ENCODE measurements around the gene EPB41L5.

DNA sequence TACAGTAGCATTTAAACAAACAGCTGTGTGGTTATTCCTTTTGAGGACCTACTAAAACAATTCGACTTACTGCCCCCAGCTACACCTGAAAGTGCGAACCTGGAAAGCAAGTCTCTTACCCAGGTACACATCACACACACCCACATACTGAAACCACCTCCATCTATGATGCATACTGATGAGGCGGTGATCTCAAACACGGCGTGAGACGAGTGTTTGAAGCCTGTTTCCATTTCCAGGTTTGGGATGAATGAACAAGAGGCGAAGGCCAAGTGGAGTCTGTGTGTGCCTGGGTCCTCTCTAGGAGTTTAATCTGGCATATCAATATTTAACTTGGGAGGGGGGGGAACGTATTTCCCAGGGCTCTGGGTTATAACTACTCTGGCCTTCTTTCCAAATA, 208.7 kb downstream of the EPB41L5 start:
- no peak for TF ChIP-seq POLR2AphosphoS5 (IDR thresholded peaks at IDR 0.05; ENCODE audit: low read depth, low read length)
- TF ChIP-seq SIN3A (IDR thresholded peaks at IDR 0.05; ENCODE audit: borderline replicate concordance, insufficient read depth, low read length) = no peak
- no peak for TF ChIP-seq TAF1 (IDR thresholded peaks at IDR 0.05; ENCODE audit: borderline replicate concordance, insufficient read depth, low read length)
- TF ChIP-seq, protein P1, sequence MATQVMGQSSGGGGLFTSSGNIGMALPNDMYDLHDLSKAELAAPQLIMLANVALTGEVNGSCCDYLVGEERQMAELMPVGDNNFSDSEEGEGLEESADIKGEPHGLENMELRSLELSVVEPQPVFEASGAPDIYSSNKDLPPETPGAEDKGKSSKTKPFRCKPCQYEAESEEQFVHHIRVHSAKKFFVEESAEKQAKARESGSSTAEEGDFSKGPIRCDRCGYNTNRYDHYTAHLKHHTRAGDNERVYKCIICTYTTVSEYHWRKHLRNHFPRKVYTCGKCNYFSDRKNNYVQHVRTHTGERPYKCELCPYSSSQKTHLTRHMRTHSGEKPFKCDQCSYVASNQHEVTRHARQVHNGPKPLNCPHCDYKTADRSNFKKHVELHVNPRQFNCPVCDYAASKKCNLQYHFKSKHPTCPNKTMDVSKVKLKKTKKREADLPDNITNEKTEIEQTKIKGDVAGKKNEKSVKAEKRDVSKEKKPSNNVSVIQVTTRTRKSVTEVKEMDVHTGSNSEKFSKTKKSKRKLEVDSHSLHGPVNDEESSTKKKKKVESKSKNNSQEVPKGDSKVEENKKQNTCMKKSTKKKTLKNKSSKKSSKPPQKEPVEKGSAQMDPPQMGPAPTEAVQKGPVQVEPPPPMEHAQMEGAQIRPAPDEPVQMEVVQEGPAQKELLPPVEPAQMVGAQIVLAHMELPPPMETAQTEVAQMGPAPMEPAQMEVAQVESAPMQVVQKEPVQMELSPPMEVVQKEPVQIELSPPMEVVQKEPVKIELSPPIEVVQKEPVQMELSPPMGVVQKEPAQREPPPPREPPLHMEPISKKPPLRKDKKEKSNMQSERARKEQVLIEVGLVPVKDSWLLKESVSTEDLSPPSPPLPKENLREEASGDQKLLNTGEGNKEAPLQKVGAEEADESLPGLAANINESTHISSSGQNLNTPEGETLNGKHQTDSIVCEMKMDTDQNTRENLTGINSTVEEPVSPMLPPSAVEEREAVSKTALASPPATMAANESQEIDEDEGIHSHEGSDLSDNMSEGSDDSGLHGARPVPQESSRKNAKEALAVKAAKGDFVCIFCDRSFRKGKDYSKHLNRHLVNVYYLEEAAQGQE (IDR thresholded peaks at IDR 0.05; ENCODE audit: insufficient read depth in 1 of 2, low read depth in 2 of 2, low read length in 2 of 2) = no peak
